Mesendoderm (in vitro differentiated cells): ENCODE data around the gene KIF5B. TPM values are rescaled to one million over a fixed set of nuclear protein-coding genes. Genes with fewer than 3 reads are reported as not detected.

ENCODE experiments used
- DNase-seq: peaks from one replicate; pipeline ENCODE4 v3.0.0; 2013
- H2AK5ac ChIP-seq: 2 replicates; pipeline ENCODE4 v1.6.1; 2013; ENCODE audit warnings: low read length, inconsistent platforms
- H2BK120ac ChIP-seq: 2 replicates; pipeline ENCODE4 v1.6.1; 2013; ENCODE audit warnings: low read depth, mild to moderate bottlenecking, low read length, moderate library complexity, mixed read lengths
- H2BK15ac ChIP-seq: replicated peaks from 2 replicates; pipeline ENCODE4 v1.6.1; 2013; ENCODE audit warnings: low read depth, mild to moderate bottlenecking, moderate library complexity
- H2BK5ac ChIP-seq: 2 replicates; pipeline ENCODE4 v1.6.1; 2013; ENCODE audit warnings: low read length, inconsistent platforms
- H3K18ac ChIP-seq: 2 replicates; pipeline ENCODE4 v1.6.1; 2013; ENCODE audit warnings: mild to moderate bottlenecking, low read length, mixed read lengths
- H3K23ac ChIP-seq: one replicate; pipeline ENCODE4 v1.6.1; 2013; ENCODE audit warnings: low read length
- H3K27ac ChIP-seq: 2 replicates; pipeline ENCODE4 v1.5.1; 2013; ENCODE audit warnings: low read depth, mild to moderate bottlenecking, inconsistent platforms, low read length, moderate library complexity
- H3K27me3 ChIP-seq: 2 replicates; pipeline ENCODE4 v1.6.1; 2013; ENCODE audit warnings: low read length, control low read depth, mild to moderate bottlenecking, inconsistent platforms; ENCODE audit not compliant: insufficient read depth, poor library complexity
- H3K36me3 ChIP-seq: 2 replicates; pipeline ENCODE4 v1.6.1; 2013; ENCODE audit warnings: low read length, inconsistent platforms; ENCODE audit not compliant: control insufficient read depth, insufficient read depth
- H3K4ac ChIP-seq: one replicate; pipeline ENCODE4 v1.6.1; 2013; ENCODE audit warnings: low read depth, mild to moderate bottlenecking, low read length, moderate library complexity
- H3K4me1 ChIP-seq: 2 replicates; pipeline ENCODE4 v1.6.1; 2013; ENCODE audit warnings: low read depth, low read length, inconsistent platforms; ENCODE audit not compliant: control insufficient read depth
- H3K4me2 ChIP-seq: 2 replicates; pipeline ENCODE4 v1.6.1; 2013; ENCODE audit warnings: low read length
- H3K4me3 ChIP-seq: 2 replicates; pipeline ENCODE4 v1.5.1; 2013; ENCODE audit warnings: mild to moderate bottlenecking, low read length
- H3K56ac ChIP-seq: one replicate; pipeline ENCODE4 v1.6.1; 2013; ENCODE audit warnings: low read length
- H3K79me1 ChIP-seq: 2 replicates; pipeline ENCODE4 v1.6.1; 2013; ENCODE audit warnings: low read length, inconsistent platforms
- H3K79me2 ChIP-seq: 2 replicates; pipeline ENCODE4 v1.6.1; 2013; ENCODE audit warnings: mild to moderate bottlenecking, low read length; ENCODE audit not compliant: control insufficient read depth, insufficient read depth
- H3K9ac ChIP-seq: 2 replicates; pipeline ENCODE4 v1.6.1; 2013; ENCODE audit warnings: low read length, inconsistent platforms
- H4K5ac ChIP-seq: one replicate; pipeline ENCODE4 v1.6.1; 2013; ENCODE audit warnings: low read length
- H4K8ac ChIP-seq: one replicate; pipeline ENCODE4 v1.6.1; 2013; ENCODE audit warnings: low read depth, mild to moderate bottlenecking, control low read depth, low read length, moderate library complexity
- WGBS: extraction: QIAGEN DNeasy Blood & Tissue Kit; methylation state at CpG from one replicate; pipeline ENCODE4 v1.1.7; 2013; ENCODE audit warnings: low lambda C conversion rate, missing lambda C conversion rate; ENCODE audit not compliant: insufficient coverage; ENCODE audit errors: extremely low coverage; 5-methylcytosine and 5-hydroxymethylcytosine counted together
- small RNA-seq: library from polyadenylated mRNA; stranded (forward); fragments of <200 nt; extraction: miRNeasy Mini kit (QIAGEN cat#:217004); gene quantifications from one replicate; pipeline ENCODE3, GENCODE V24; 2013; ENCODE audit not compliant: insufficient read depth

The KIF5B gene

GRCh38 chr10:31963589-31963980 lies 92.6 kb downstream of the KIF5B start:
- no peaks in the 10 kb centered on the region for H3K4me1 ChIP-seq
- WGBS = no CpG with 5 or more reads among the region's 1 CpG
- no peaks in the 10 kb centered on the region for H3K79me2 ChIP-seq

DNA sequence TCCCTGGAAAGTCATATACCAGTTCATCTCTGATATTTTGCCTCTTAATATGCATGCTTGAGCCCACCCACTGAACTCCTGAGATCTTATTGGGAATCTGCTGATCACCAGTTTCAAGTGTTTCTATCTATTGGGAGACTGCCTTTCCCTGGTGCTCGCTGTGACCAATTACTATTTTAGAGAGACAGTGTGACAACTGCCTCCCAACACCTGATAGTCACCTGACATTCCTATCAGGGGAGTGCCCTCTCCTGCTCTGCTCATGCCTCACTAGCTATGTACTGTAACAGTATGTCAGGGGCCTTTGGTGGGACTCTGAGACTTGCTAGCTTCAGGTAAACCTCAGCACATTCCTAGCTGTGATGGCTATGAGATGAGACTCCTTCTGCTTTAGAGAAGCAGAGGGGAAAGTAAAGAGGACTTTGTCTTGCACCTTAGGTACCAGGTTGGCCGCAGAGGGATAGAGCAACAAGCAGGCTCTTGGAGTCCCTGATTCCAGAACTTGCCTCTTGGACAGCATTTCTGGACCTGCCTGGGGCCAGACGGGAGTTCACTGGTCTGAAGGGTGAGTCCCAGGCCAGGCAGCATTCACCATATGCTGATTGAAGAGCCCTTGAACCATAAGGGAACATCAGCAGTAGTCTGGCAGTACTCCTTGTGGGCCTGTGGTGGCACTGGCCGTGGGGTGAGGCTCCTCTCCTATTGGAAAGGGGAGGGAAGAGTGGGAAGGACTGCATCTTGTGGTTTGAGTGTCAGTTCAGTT lies 93.2 kb downstream of the KIF5B start:
- Histone ChIP-seq H3K4me3 (no peak overlapping the region), H3K4me1 (no peaks in the 10 kb centered on the region), H3K18ac (no peak overlapping the region), H2AK5ac (no peak overlapping the region), H2BK15ac (no peak overlapping the region), H3K9ac (no peak overlapping the region), H3K4me2 (no peak overlapping the region), H3K79me1 (no peaks in the 10 kb centered on the region), H3K27ac (no peak overlapping the region), H4K8ac (no peak overlapping the region), H2BK5ac (no peak overlapping the region), H3K56ac (no peak overlapping the region), H4K5ac (no peak overlapping the region), H3K27me3 (no peaks in the 10 kb centered on the region), H3K79me2 (no peaks in the 10 kb centered on the region), H3K4ac (no peak overlapping the region), H3K23ac (no peak overlapping the region), H3K36me3 (no peaks in the 10 kb centered on the region), H2BK120ac (no peak overlapping the region)
- no CpG with 5 or more reads among the region's 4 CpGs for WGBS
- peak; percentile 50 for DNase-seq

More at GRCh38 chr10:31963589-31963980, 92.6 kb downstream of the KIF5B start:
- Histone ChIP-seq H2BK120ac (no peak overlapping the region), H2AK5ac (no peak overlapping the region), H4K8ac (no peak overlapping the region), H2BK5ac (no peak overlapping the region), H3K79me1 (no peaks in the 10 kb centered on the region), H3K9ac (no peak overlapping the region), H3K18ac (no peak overlapping the region), H3K27ac (no peak overlapping the region), H3K36me3 (no peaks in the 10 kb centered on the region), H4K5ac (no peak overlapping the region), H2BK15ac (no peak overlapping the region), H3K23ac (no peak overlapping the region), H3K56ac (no peak overlapping the region), H3K27me3 (no peaks in the 10 kb centered on the region), H3K4me2 (no peak overlapping the region), H3K4ac (no peak overlapping the region), H3K4me3 (no peak overlapping the region)
- DNase-seq = peak; percentile 22

DNA sequence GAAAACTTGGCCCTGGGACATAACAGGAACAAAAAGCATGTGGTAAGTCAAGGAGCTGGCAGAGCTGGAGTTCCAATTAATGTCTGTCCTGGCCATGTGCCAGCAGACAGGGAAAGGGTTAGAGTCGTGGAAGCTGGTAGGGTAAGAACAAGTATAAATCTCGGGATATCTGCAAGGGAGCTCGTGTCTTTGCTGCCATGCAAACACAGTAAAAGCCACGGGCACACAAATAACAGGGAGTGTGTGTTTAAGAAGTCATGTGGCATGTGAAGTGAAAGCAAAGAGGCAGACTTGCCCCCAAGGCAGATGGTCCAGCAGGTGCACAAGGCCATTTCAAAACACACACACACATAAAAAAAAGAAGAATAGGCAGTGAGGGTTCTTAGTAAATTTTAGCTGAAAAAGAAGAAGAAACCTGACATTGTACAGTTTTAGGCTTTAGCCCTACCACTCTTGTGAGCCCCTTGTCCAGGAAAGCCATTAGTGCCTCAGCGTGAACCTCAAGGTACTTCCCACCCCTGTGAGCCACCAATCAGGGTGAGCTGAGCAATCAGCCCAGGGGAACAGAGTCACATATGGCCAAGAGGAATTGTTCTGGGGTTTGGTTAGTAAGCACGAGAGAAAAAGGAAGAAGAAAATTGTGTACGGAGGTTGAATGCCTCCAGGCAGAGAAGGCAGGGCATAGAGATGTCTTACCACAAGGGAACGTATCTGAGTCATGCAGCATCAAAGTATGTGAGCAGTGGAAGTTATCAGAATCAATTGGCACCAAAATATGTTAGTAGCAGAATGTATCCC lies 94.7 kb downstream of the KIF5B start:
- Histone ChIP-seq H3K27me3 (no peaks in the 10 kb centered on the region), H3K23ac (no peak overlapping the region), H4K8ac (no peak overlapping the region), H3K4me3 (no peak overlapping the region), H4K5ac (no peak overlapping the region), H3K79me1 (no peaks in the 10 kb centered on the region), H3K27ac (no peak overlapping the region), H2BK5ac (no peak overlapping the region), H3K79me2 (no peaks in the 10 kb centered on the region), H3K4me2 (no peak overlapping the region), H3K36me3 (no peaks in the 10 kb centered on the region), H3K4me1 (no peaks in the 10 kb centered on the region), H3K4ac (no peak overlapping the region), H2BK15ac (no peak overlapping the region), H2BK120ac (no peak overlapping the region), H3K9ac (no peak overlapping the region), H3K56ac (no peak overlapping the region), H2AK5ac (no peak overlapping the region), H3K18ac (no peak overlapping the region)
- WGBS = no CpG with 5 or more reads among the region's 8 CpGs
- no peak for DNase-seq

DNA sequence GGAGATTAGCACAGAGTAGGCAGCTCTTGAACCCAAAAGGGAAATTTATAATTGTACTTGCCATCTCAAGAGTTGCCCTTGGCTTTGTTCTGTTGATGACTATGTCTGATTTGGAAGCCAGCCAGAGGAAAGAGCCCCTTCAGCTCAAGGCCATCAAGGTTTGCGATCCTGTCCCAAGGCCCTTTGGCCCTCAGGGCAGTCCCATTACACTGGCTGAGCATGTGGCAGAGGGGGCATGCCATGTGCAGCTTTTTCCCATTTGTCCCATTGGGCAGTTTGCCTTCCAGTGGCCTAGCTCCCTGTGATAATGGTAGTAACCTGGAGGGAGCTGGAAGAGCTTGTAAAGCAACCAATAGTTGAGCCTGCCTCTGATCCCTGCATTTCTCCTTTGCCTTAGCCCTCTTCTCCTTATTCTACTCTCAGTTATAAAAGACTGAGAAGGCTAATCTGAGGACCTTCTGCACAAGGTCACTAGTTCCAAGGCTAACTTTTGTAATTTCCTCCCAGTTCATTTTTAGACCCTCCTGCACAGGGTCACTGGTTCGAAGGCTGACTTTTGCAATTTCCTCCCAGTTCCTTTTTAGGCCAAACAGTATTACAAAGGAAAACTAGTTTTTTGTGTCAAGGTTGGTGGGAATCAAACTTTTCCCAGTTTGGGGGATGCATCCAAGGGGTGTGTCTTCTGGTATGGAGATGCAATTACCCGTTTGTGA lies 96.6 kb downstream of the KIF5B start:
- no peaks in the 10 kb centered on the region for H3K79me2 ChIP-seq
- H2BK15ac ChIP-seq = no peak overlapping the region
- H3K4me1 ChIP-seq = no peaks in the 10 kb centered on the region
- no peak overlapping the region for H3K4ac ChIP-seq
- H2AK5ac ChIP-seq = no peak overlapping the region
- no peak overlapping the region for H3K4me3 ChIP-seq
- H3K79me1 ChIP-seq = no peaks in the 10 kb centered on the region
- H3K23ac ChIP-seq = no peak overlapping the region
- H3K4me2 ChIP-seq = no peak overlapping the region
- no CpG with 5 or more reads among the region's 3 CpGs for WGBS
- H3K9ac ChIP-seq = no peak overlapping the region
- H4K5ac ChIP-seq = no peak overlapping the region
- no peak overlapping the region for H2BK120ac ChIP-seq
- no peak overlapping the region for H3K27ac ChIP-seq
- H2BK5ac ChIP-seq = no peak overlapping the region
- no peak overlapping the region for H3K56ac ChIP-seq
- no peak overlapping the region for H4K8ac ChIP-seq
- H3K27me3 ChIP-seq = no peaks in the 10 kb centered on the region
- no peak overlapping the region for H3K18ac ChIP-seq
- DNase-seq = no peak
- H3K36me3 ChIP-seq = no peaks in the 10 kb centered on the region

Small RNA genes within 50 kb of the gene (small RNA-seq; reads per million reads assigned to genes)
- not detected for gene RF00019
- not detected for gene RN7SL825P
